SU-DHL-6 (cell line): ENCODE measurements around the gene AKR7A3.
"Not testable (repeated sequence)": the region's sequence is repeated elsewhere in the genome, so short reads cannot be mapped to it uniquely, and the experiment has no call there.

Experiments used
- EZH2phosphoT487 ChIP-seq: fragments of 200-600 bp; sonication (generic), shearing (Covaris generic); conservative IDR thresholded peaks from 2 replicates; pipeline ENCODE4 v1.6.1; 2018; ENCODE audit warnings: mild to moderate bottlenecking, antibody characterized with exemption, low read length, moderate library complexity, mixed read lengths
- TF ChIP-seq, protein P1 (sequence below): fragments of 200-600 bp; sonication (generic); IDR thresholded peaks from one replicate; pipeline ENCODE4 v1.5.1; 2017; ENCODE audit warnings: antibody characterized with exemption, mild to moderate bottlenecking, low read length, moderate library complexity; ENCODE audit not compliant: insufficient read depth, poor library complexity, severe bottlenecking

GRCh38 chr1:19285807-19286206 lies 2.8 kb downstream of the AKR7A3 start:
- TF ChIP-seq, protein P1, sequence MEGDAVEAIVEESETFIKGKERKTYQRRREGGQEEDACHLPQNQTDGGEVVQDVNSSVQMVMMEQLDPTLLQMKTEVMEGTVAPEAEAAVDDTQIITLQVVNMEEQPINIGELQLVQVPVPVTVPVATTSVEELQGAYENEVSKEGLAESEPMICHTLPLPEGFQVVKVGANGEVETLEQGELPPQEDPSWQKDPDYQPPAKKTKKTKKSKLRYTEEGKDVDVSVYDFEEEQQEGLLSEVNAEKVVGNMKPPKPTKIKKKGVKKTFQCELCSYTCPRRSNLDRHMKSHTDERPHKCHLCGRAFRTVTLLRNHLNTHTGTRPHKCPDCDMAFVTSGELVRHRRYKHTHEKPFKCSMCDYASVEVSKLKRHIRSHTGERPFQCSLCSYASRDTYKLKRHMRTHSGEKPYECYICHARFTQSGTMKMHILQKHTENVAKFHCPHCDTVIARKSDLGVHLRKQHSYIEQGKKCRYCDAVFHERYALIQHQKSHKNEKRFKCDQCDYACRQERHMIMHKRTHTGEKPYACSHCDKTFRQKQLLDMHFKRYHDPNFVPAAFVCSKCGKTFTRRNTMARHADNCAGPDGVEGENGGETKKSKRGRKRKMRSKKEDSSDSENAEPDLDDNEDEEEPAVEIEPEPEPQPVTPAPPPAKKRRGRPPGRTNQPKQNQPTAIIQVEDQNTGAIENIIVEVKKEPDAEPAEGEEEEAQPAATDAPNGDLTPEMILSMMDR = not testable (repeated sequence)
- TF ChIP-seq EZH2phosphoT487 = not testable (repeated sequence)
